ENCODE results near the gene SCEL.

DNA sequence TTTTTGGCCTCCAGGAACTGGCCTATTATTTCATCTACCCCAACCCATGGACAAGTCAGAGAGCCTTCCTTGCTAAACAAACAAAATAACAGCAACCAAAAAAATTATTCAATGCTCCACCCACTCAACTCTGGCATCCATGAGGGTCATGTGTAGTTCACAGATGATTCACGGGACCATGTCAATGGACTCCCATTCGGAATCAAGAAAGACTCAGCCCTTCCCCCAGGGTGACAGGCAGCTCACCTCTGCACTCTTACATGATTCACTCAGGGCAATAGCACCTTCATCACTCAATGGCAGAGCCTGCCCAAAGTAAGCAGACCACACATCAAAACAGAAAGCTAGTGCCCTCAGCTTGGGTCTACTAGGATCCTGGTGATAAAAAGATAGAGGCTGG lies 14.3 kb upstream of the SCEL start:
- TF ChIP-seq, protein P1, sequence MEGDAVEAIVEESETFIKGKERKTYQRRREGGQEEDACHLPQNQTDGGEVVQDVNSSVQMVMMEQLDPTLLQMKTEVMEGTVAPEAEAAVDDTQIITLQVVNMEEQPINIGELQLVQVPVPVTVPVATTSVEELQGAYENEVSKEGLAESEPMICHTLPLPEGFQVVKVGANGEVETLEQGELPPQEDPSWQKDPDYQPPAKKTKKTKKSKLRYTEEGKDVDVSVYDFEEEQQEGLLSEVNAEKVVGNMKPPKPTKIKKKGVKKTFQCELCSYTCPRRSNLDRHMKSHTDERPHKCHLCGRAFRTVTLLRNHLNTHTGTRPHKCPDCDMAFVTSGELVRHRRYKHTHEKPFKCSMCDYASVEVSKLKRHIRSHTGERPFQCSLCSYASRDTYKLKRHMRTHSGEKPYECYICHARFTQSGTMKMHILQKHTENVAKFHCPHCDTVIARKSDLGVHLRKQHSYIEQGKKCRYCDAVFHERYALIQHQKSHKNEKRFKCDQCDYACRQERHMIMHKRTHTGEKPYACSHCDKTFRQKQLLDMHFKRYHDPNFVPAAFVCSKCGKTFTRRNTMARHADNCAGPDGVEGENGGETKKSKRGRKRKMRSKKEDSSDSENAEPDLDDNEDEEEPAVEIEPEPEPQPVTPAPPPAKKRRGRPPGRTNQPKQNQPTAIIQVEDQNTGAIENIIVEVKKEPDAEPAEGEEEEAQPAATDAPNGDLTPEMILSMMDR (conservative IDR thresholded peaks at IDR 0.05), result no peak
- no peak for TF ChIP-seq ZFX (IDR thresholded peaks at IDR 0.05)
